Putamen (tissue), 1 donor: ENCODE measurements around the gene PRKAG2.
"Not testable (repeated sequence)": the region's sequence is repeated elsewhere in the genome, so short reads cannot be mapped to it uniquely, and the experiment has no call there.

Experiments used
- DNase-seq: peaks from one replicate; pipeline ENCODE4 v3.0.0-alpha.2; 2016; ENCODE audit warnings: low spot score

The PRKAG2 gene

DNA sequence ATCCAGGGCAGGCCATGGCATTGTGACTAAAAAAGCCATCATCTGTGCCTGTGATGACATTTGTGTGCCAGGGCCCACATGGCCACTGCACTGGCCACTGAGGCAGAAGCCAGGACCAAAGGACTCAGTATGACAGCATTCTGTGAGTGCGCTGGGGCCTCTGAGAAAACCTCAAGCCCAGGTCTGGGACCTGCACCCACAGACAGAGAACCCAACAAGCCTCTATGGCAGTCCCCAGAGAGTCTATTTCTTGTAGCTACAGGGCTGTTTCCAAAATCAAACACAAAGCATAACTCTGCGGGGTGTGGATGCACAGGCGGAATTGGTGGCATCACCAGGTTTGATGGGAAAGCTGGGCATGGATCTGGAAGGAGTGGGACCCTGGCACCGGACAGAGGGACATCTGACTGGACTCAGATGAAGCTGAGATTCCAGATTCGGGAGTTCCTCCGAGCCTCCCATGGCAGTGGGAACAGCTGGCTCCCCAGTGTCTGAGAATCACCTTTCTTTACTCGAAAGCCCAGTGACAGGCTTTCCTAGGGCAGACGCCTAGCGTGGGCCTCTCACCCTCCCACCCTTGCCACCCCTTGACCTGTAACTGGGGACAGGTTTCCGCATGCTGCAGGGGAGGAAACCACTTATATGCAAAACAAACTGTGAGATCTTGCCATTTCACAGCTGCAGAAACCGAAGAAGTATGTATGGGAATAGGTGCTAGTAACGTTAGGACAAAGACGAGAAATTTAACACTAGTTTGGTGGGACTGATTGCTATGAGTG is 286.7 kb downstream of the PRKAG2 start:
- DNase-seq: no peak

DNA sequence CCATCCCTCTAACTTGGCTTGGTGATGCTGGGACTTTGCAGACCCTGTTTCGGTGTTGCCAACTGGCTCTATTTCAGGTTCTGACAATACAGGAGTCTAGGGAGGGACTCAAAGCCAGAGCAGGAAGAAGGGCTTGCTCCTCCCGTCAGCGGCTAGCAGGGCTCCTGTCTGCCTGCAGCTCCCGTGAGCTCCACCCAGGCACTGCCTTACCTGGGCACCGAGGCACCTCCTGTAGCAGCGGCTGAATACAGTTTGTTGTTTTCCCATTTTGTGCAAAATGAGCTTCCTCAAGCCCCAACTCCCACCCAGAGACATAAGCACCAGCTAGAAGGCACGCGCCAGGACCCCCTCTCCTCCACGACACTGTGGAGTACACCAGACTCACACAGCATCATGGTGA is 287.9 kb downstream of the PRKAG2 start:
- DNase-seq: no peak

DNA sequence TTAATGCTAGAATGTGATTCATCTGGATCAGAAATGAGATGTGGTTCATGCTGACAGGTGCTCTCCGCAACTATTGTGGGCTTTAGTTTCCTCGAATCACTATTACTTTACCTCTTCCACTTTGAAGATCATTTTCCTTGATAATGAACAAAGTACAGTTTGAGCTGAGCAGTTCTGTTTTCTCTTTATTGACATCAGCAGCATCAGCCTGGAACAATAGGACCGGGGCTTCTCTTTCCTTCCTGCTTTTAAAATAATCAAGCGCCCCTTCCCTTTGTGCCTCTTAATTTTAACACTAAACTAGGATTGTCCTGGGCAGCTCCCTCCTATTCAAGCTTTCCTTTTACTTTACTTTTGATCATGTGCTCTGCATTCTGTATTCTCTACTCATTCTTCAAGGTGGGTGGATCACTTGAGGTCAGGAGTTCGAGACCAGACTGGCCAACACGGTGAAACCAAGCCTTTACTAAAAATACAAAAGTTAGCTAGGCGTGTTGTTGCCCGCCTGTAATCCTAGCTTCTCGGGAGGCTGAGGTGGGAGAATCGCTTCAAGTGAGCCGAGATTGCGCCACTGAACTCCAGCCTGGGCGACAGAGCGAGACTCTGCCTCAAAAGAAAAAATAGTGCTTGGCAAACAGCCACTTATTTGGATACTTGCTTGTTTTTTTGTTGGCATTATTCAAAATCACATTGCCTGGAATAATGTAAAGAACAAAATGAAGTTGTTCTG is 290.2 kb downstream of the PRKAG2 start:
- DNase-seq: no peak

DNA sequence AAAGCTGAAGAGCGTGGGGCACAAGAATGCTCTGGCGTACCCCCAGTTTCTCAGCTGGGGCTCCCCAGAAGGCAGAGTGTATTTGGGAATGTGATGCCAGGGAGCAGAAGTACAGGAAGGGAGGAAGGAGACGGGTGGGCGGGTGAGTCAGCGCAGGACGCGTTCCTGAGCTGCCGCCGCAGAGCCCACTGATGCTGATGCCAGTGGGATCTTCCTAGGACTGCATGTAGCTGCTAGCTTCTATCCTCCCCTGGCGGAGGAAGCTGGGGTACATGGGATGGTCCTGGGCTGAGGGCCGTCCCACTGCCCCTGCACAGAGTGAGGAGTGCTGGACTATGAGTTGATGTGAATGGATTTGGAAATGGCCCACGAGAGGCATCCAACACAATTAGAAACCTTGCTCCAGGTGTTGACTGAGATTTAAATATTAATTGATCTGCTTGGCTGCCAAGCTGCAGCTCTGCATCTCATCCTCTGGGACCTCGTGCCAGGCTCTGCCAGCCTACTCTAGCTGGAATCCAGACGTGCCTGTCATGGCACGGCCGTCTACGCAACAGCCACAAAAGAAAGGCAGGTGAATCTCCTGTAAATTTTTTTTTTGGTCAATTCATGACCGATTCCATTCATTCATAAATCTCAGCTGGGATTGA is 291.0 kb downstream of the PRKAG2 start:
- no peak for DNase-seq

DNA sequence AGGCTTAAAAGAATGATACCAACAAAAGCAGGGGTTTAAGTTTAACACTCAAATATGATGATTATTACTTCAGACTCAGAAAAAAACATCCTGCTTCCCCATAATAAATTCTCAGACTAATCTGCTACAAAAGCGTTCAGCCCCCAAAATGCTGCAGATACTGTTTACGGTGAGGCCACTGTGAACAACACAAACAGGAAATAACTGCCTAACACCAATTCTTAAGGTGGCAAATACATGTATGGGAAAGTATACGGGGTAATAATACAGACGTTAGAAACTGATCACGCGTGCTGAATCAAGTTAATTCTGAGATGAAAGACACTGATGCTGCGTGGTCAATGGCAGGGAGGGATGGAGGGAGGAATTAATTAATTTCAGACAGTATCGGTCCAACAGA is 295.2 kb downstream of the PRKAG2 start:
- no peak for DNase-seq

DNA sequence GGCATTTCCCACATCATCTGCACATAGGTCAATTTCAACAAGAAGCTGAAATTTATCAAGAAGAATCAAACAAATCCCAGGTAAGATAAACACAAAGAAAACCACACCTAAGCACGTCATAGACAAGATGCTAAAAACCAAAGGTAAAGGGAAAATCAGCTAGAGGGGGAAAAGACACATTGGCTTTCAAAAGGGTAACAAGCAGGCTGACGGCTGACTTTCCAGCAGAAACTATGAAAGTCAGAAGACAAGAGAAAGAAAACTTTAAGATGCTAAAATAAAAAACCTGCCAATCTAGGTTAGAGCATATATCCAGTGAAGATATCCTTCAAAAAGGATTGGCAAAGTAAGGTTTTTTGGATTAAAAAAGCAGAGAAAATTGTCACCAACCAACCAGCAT is 297.3 kb downstream of the PRKAG2 start:
- DNase-seq: no peak

DNA sequence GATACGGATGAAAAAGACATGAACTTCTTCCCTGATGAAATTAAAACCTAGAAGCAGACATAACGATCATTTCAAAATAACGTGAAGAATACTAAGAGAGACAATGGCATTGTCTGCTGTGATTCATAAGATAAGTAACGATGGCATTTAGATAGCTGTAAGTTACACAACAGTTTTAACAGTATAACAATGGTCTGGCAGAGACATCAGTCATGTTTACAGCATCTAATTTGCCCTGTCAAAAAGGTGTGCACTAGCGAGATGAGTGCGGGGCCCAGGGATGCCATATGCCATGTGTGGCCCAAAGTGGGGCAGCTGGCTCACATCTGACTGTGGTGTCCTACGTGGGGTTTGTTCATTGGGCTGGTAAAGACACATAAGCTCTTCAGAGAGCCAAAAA is 301.5 kb downstream of the PRKAG2 start:
- DNase-seq: no peak

DNA sequence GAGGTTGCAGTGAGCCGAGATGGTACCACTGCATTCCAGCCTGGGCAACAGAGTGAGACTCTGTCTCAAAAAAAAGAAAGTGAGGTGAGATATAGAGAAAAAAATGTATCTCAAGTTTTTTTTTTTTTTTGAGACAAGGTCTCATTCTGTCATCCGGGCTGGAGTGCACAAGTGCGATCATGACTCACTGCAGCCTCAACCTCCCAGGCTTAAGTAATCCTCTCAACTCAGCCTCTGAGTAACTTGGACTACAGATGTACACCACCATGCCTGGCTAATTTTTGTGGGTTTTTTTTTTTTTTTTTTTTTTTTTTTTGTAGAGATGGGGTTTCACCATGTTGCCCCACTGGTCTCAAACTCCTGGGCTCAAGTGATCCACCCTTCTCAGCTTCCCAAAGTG is 303.9 kb downstream of the PRKAG2 start:
- DNase-seq: not testable (repeated sequence)

DNA sequence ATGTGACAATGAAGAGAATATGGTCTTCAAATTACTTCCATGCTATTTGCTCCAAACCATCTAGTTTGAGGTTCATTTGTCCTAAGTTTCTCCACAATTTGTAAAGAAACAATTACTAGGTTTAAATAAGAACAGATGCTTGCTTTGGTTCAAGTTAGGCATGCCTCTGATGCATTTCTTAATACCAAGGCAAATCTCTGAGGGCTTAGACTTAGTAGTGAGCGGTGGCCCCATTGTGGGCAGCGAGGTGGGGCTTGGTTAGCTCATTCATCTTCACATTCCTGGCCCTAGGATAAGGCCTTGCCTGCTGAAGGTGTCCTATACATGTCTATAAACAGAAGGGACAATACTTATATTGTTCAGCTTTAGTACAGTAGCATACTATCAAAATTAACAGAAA is 304.8 kb downstream of the PRKAG2 start:
- DNase-seq: no peak

DNA sequence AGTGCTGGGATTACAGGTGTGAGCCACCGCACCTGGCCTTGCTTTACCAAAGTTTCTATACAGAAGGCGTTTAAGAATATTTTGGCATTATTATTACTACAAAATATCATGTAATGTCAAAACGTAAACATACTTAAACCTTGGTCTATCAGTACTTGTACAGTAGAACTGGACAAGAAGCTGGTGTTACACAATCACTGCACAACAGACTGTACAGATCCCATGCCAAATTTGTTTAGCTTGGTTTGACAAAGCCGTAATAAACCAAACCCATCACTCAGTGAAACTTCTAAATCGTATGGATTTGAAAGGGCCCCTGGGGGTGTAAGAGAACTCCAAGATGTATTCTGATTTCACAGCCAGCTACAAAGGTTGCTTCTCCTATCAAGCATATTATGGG is 305.4 kb downstream of the PRKAG2 start:
- DNase-seq: no peak

DNA sequence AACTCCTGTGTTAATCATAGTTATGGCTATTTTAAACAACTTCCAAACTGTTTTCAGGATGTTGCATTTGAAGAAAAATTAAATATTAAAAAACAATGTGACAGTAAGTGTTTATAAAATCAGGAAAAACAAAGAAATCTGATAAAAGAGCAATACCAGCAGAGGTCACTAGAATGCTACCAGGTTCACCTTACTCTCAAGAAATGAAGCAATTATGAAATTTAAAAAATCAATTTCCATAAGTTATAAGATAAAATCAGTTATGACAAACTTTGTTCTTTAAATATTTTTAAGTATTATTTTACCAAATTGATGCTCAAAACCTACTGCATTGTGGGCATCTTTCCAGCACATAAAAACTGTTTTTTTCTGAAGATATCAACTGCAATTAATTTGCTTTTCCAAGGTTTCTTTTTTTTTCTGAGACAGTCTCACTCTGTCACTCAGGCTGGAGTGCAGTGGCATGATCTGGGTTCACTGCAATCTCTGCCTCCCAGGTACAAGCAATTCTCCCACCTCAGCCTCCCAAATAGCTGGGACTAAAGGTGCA is 306.5 kb downstream of the PRKAG2 start:
- DNase-seq: no peak

DNA sequence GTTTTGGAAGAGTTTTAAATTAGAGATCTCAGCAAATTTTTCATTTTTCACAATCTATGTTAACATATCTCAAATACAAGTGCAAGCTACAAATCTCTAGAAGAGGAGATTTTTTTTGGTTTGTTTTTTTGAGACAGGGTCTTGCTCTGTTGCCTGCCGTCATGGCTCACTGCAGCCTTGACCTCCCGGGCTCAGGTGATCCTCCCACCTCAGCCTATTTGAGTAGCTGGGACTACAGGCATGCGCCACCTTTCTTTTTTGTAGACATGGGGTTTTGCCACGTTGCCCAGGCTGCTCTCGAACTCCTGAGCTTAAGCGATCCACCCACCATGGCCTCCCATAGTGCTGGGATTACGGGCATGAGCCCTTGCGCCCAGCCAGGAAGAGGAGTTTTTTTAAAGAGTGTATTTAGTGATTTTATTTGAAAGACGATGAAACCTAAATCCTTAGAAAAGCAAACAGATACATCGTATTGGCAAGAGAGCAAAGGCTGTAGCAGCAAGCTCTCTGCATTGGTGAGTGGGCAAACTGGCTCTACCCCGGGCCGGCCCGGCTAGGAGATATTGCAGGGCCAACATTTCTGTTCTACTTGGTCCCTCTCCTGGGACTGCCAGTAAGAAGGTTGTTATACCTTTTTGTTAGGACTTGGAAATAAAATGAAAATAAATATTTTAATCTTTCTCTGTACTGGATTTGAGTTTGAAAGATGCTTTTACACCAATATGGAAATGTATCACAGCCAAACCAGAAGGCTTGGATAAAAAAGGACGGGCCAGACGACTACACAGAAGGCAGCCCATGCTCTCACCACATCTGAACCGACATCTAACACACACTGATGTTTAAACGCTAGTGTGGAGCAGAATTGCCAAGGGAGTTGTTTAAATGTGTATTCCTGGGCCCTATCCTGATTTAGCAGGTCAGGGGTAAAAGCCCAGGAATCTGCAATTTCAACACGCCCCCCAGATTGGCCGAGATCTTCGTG is 307.7 kb downstream of the PRKAG2 start:
- no peak for DNase-seq

DNA sequence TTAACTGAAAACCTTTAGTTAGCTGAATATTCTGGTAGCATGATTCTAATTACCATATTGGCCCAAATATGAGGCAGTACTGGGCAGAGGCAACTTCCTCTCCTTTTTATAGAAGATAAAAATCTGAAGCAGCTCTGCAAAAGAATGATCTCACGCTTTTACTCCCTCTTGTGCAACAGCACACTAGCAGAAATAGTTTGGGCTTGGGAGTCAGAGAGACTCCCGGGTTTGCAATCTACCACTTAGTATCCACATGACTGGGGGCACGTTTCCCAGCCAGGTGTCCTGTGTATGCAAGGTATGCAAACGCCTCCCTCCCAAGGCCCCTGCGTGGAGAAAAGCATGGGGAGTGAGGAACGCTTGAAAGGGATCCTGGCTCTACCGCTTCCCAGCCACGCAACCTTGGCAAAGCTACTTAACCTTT is 310.0 kb downstream of the PRKAG2 start:
- no peak for DNase-seq

DNA sequence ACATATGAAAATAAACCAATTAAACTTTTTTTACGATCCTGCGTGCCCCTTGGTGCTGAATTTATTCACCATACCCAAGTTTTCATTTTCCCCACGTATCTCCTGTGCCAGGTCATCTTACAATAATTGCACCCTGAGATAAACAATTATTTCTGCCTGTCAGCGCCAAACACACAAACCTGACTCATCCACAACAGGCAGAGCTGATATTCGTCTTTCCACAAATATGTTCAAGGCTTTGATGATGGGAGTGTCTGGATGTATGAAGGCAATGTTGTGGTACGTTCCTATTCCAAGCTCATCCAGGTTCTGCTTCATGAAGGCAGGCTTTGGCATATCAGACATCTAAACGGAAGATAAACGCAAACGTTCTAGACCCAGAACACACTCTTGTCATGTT is 311.4 kb downstream of the PRKAG2 start:
- DNase-seq: no peak

DNA sequence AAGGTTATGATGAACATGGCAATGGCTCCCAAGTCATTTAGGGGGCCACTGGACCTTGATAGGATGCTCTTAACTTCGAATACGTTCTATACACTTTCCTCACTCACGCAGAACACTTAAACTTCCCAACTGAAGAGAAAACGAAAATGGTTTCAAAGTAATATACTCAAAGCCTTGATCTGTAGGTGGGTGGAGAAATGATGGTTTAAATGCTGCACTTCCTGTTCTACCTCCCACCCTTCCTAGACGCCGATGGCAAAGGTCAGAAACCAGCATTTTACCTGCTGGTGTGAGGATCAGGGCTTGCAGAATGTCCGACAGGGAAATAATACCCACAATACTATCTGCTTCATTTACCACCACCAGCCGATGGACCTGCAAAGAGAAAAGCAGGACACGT is 316.7 kb downstream of the PRKAG2 start:
- no peak for DNase-seq

DNA sequence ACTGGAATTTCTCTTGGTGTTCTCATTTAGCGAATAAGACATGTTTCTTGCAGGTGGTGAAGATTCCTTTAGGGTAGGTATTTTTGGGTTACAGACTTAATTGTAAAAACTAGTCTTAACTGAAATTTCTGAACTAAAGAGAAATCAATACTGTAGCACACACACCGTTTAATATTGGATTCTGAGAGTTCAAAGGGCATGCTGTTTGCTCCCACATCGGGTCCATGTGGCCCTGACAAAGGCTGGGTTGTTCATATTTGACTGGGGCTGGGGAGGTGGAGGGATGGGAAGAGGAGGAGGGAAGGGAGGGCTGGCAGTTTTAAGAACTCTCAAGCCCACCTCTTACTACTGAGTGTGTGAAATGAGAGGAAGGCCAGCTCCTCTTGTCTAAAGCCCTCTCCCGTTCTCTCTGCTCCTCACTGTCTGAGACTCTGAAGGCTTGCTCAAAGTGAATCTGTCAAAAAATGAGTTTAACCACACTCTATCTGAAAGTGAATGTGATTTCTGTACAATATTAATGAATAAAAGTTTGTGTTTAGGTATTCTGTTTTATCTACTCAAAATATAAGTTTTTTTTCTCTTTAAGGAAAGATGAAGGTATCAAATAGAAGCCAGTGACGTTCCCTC is 317.2 kb downstream of the PRKAG2 start:
- no peak for DNase-seq

DNA sequence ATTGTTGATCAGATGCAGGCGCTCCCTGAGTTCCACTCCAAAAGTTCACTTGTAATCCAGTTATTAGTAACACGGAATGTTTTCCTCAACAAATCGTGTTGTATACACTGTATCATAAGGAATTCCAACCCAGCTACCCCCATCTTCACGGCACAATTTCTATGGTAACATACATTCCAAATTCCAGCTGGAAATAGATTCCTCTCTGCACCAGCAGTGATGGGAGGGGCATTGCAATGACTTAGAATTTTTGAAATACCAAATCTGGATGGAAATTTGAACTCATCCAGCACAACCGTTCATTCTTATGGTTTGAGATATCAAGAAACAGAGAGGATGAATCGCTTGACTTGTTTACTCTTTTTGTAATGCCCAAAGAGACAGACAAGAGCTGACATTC is 318.3 kb downstream of the PRKAG2 start:
- DNase-seq: no peak

DNA sequence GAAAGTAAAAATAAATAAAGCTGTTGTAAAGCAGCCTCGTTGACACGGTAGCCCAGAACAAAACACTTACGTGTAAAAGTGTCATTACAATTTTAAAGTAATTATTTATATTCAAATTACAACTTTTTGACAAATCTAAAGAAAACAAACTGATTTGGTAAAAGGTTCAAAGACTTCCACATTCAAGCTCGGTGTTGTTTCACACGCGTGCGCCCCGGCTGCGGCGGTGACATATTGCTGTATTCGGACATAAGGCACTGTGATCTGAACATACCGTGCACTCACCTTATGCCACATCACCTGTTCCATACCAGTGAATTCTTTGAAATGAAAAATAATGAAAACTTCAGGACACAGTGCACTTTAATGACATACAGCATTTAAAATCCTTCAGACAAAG is 320.3 kb downstream of the PRKAG2 start:
- no peak for DNase-seq

DNA sequence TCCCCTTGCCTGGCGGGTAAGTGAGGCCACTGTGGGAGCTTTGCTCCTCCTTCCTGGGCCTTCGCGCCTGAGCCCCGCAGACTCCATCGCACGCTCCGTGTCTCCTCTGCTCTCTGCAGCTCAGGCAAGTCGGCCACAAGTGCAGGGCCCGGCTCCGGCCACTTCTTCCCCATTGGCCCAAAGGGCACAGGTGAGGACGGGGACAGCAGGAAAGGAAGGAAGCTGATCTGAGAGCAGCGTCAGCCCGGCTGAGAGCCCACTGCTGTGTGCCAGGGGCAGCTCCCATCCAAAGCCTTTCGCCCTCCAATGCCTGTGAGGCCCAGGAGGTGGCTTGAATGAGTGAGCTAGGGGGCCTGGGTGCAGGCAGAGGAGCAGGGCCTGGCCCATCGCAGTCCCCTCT is 323.6 kb downstream of the PRKAG2 start:
- DNase-seq: no peak

DNA sequence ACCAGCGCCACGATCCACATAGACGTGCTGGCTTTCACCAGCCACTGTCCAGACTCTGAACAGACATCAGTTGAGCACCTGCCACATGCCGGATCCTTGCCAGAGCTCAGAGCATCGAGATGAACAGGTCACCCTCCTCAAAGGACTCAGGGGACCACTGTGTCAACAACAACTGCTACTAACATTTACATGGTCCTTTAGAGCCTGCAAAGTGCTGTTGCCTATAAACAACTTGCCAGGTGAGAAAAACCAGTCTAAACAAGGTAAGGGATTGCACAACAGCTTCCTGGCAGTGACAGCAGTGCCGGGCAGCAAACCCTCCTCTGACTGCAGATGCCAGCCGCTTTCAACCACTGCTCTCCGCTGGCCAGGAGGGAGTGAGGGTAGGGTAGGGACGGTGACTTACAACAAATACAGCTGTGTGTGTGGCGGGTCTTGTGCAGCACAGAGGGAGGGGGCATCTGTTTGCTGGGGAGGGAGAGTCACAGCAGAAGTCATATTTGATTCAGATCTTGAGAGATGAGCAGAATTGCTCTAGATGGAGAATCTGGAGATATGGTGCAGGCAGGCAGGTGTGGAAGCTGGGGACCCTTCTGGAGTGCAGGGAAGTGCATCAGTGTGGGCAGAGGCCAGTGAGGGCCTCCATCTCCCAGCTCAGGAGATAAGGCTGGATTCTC is 324.4 kb downstream of the PRKAG2 start:
- no peak for DNase-seq

DNA sequence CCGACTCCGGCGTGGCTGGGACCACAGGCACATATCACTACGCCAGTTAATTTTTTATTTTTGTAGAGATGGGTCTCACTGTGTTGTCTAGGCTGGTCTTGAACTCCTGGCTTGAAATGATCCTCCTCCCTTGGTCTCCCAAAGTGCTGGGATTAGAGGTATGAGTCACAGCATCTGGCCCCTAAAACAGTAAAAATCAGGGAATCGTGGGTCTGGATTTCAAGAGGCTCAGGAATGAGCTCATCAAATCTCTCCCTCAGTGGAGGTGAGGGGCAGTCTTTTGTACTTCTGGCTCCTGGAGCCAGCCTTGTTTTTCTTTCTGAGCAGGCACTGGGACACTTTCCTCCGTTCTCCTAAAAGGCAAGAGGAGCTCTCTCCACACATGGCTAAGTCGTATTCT is 325.1 kb downstream of the PRKAG2 start:
- no peak for DNase-seq
